HepG2 (cell line): Measurements from ENCODE around the gene C11orf86. TPM values are rescaled to one million over a fixed set of nuclear protein-coding genes. Genes with fewer than 3 reads are reported as not detected.

ENCODE experiments used
- ATAC-seq: fragments of 200-7000 bp; cut with Tn5 transposase; 3 replicates; pipeline ENCODE4 v1.9.1; 2020; ENCODE audit warnings: mild to moderate bottlenecking, moderate library complexity
- BruUV-seq: library from RNA; stranded (reverse); fragments of 400-500 nt; replicated peaks from 2 replicates; lab custom pipeline; 2021; lab: Mats Ljungman, UMichigan
- CTCF ChIA-PET: fragments of 300-600 bp; formaldehyde crosslinking; extraction: SDS; loops from one replicate; lab custom pipeline; 2021; ENCODE audit warnings: low total read pairs, inconsistent platforms, low intra/inter-chr PET ratio; lab: Yijun Ruan, JAX
- POLR2A ChIA-PET: fragments of 350-600 bp; sonication (Branson Sonifier 250); formaldehyde crosslinking; loops from one replicate; lab custom pipeline; 2020; ENCODE audit warnings: antibody characterized with exemption, inconsistent platforms; lab: Yijun Ruan, JAX
- DNase-seq: peaks from one replicate; pipeline ENCODE4 v3.0.0-alpha.2; 2015; ENCODE audit warnings: low spot score
- FAIRE-seq: peaks from 3 replicates; lab custom pipeline; 2011; peaks lifted over from hg19 to GRCh38; lab: Jason Lieb, UNC
- H2AFZ ChIP-seq: one replicate; pipeline ENCODE4 v1.6.1; 2011; ENCODE audit warnings: low read length, inconsistent platforms
- H3K27ac ChIP-seq: fragments of 300-600 bp; 3 replicates; pipeline ENCODE4 v1.8.0; 2011; ENCODE audit warnings: mixed run types, mild to moderate bottlenecking, mixed read lengths, low read length, inconsistent platforms; ENCODE audit not compliant: insufficient read depth; ENCODE audit errors: extremely low read length
- H3K27me3 ChIP-seq, 2 experiments: fragments of 200-600 bp in 1 of 2; 2 replicates in 1 of 2; 3 replicates in 1 of 2; pipeline versions ENCODE4 v1.6.0 to v1.8.0; 2011; ENCODE audit warnings: low read length in 2 of 2, mild to moderate bottlenecking in 2 of 2, moderate library complexity in 2 of 2, inconsistent platforms in 1 of 2; ENCODE audit not compliant: insufficient read depth in 2 of 2, control insufficient read depth in 1 of 2
- H3K36me3 ChIP-seq, 2 experiments: fragments of 200-600 bp in 1 of 2; replicated peaks in 1 of 2; 2 replicates in 1 of 2; 3 replicates in 1 of 2; pipeline versions ENCODE4 v1.5.1 to v1.8.0; 2011; ENCODE audit warnings: low read length in 2 of 2, inconsistent platforms in 1 of 2; ENCODE audit not compliant: insufficient read depth in 2 of 2, control insufficient read depth in 1 of 2
- H3K4me1 ChIP-seq: 2 replicates; pipeline ENCODE4 v1.5.1; 2012; ENCODE audit warnings: low read length, inconsistent platforms; ENCODE audit not compliant: insufficient read depth
- H3K4me2 ChIP-seq: 2 replicates; pipeline ENCODE4 v1.6.0; 2011; ENCODE audit warnings: low read depth, low read length, inconsistent platforms
- H3K4me3 ChIP-seq, 3 experiments: fragments of 200-600 bp in 1 of 3; sonication (generic), shearing (Covaris generic) in 1 of 3; replicated peaks in 1 of 3; 2 replicates each; pipeline ENCODE4 v1.5.1; 2011 to 2016; ENCODE audit warnings: low read length in 3 of 3, inconsistent platforms in 2 of 3, low read depth in 2 of 3, mild to moderate bottlenecking in 2 of 3, control low read depth in 1 of 3, mixed read lengths in 1 of 3; ENCODE audit not compliant: insufficient read depth in 1 of 3
- H3K79me2 ChIP-seq: one replicate; pipeline ENCODE4 v1.6.1; 2011; ENCODE audit warnings: low read length, inconsistent platforms; ENCODE audit not compliant: insufficient read depth
- H3K9ac ChIP-seq: 2 replicates; pipeline ENCODE4 v1.6.0; 2011; ENCODE audit warnings: mild to moderate bottlenecking, low read depth, low read length, inconsistent platforms; ENCODE audit not compliant: insufficient read depth
- H3K9me3 ChIP-seq: 2 replicates; pipeline ENCODE4 v1.5.1; 2012; ENCODE audit warnings: mild to moderate bottlenecking, low read length
- H4K20me1 ChIP-seq: 2 replicates; pipeline ENCODE4 v1.6.0; 2011; ENCODE audit warnings: inconsistent platforms, mild to moderate bottlenecking, low read length, moderate library complexity; ENCODE audit not compliant: insufficient read depth
- FOSL2 ChIP-seq: sonication (generic); formaldehyde crosslinking; IDR thresholded peaks from 2 replicates; pipeline ENCODE4 v1.4.0; 2020; ENCODE audit warnings: missing genetic modification reagents
- GABPB1 ChIP-seq: IDR thresholded peaks from 2 replicates; pipeline ENCODE4 v1.6.1; 2016; ENCODE audit warnings: mild to moderate bottlenecking, missing genetic modification reagents, moderate library complexity, missing compliant biosample characterization
- HMG20B ChIP-seq: conservative IDR thresholded peaks from 2 replicates; pipeline ENCODE4 v1.6.1; 2016; ENCODE audit warnings: missing genetic modification reagents, missing compliant biosample characterization
- NR2C2 ChIP-seq: sonication (generic); formaldehyde crosslinking; IDR thresholded peaks from 2 replicates; pipeline ENCODE4 v1.4.0; 2020; ENCODE audit warnings: missing genetic modification reagents, mild to moderate bottlenecking, moderate library complexity, borderline replicate concordance
- NR2F6 ChIP-seq, 2 experiments: IDR thresholded peaks; 2 replicates each; pipeline ENCODE4 v1.6.1; 2016; ENCODE audit warnings: antibody characterized with exemption in 1 of 2, mild to moderate bottlenecking in 1 of 2
- PPARG ChIP-seq: conservative IDR thresholded peaks from 2 replicates; pipeline ENCODE4 v1.6.1; 2016; ENCODE audit warnings: missing biosample characterization, missing genetic modification reagents
- WGBS: methylation state at CpG from one replicate; pipeline ENCODE4 v1.1.6; 2017; ENCODE audit warnings: low lambda C conversion rate; 5-methylcytosine and 5-hydroxymethylcytosine counted together
- in situ Hi-C: cut with HindIII; loops from 2 replicates; pipeline ENCODE4 v1.10.0; 2017; ENCODE audit warnings: low pct_unique_long_range_greater_than_20kb; ENCODE audit not compliant: extremely low pct_ligation_motif_present
- intact Hi-C: fragments of 100-400 bp; cut with micrococcal nuclease; formaldehyde crosslinking; loops from one replicate; pipeline ENCODE4 v1.10.0; 2022; ENCODE audit not compliant: unreplicated experiment
- polyA plus RNA-seq, 8 experiments: library from polyadenylated mRNA; depleted of rRNA in 3 of 8; stranded (reverse) in 7 of 8; unstranded in 1 of 8; fragments of >200 nt; fragmentation: Illumina TruSeq in 4 of 8; extraction: Trizol in 4 of 8; gene quantifications; 2 replicates each; pipeline versions ENCODE4 v1.2.1 to v1.2.3, GENCODE V29; 2011 to 2016; ENCODE audit warnings: low read depth in 4 of 8, missing spikeins in 1 of 8, mixed read lengths in 1 of 8; ENCODE audit not compliant: insufficient read depth in 1 of 8
- total RNA-seq, 5 experiments: library from RNA; depleted of rRNA; stranded (reverse); fragments of >200 nt; fragmentation: Illumina TruSeq; extraction: Trizol; gene quantifications; 2 replicates each; pipeline ENCODE4 v1.2.3, GENCODE V29; 2016; ENCODE audit warnings: low read depth in 1 of 5

The C11orf86 gene
- total and polyA plus RNA-seq, 2 of the 13 experiments (the other 11 are each of a cell fraction or from before 2014, with no cell fraction given), result 0.11 to 0.18 TPM

DNA sequence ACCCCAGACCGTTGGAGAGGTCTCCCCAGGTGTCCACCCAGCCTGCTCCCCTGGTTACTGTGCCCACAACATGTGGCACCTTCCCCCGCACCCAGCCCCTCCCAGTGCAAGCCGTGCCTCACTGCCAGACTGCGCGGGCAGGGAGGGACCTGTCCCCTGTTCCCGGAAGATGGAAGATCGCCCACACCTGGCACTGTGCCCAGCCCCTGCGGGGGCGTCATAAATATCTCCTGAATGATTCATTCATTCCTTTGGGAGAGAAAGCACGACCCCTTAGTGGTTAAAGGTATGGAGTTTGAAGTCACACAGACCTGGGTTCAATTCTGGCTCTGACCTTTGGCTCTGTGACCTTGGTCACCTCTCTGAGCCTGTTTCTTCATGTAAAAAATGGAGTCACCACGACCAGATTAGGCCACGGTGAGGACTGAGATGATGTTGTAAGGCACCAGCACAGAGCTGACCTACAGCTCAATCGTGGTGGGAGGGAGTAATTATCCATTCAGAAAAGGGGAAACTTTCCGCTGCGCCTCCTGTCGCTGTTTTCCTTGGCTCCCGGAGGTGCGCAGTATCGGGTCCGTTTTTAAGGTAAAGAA is 47.3 kb downstream of the C11orf86 start:
- Histone ChIP-seq H3K4me2 (peak overlapping the region; percentile 67), H3K9ac (no peak overlapping the region), H3K4me3 (peak overlapping the region; percentile 40 to 67 (median 45); a peak in 5 of 6 replicates), H3K36me3 (no peaks in the 10 kb centered on the region), H3K79me2 (no peaks in the 10 kb centered on the region), H3K4me1 (peaks cover 18% of the 10 kb centered on the region), H3K27me3 (peaks cover 12 to 38% of the 10 kb centered on the region in 2 experiments; a peak in 4 of 5 replicates), H4K20me1 (0 out of 2 replicates have a peak, but pooled peaks cover 4% of the 10 kb centered on the region), H3K27ac (no peak overlapping the region), H3K9me3 (no peaks in the 10 kb centered on the region), H2AFZ (no peak overlapping the region)
- no peak; the same call in 1 of the 3 replicates for ATAC-seq
- no peak for FAIRE-seq
- BruUV-seq, result no TSS peak
- no peak for DNase-seq
- CTCF ChIA-PET, result no interaction called here
- POLR2A ChIA-PET, result interaction anchor here (2.0 kb wide), 1 partner anchor 180 kb away, joined by 4 read pairs; no protein-coding TSS in a partner anchor
- in situ Hi-C loops (no loop called here), intact Hi-C loops (loop anchor here (1.0 kb wide), 1 partner anchor 25 kb away; no protein-coding TSS in a partner anchor)
- 15% methylated on average over 11 of the region's 20 CpGs for WGBS
- 0 out of 2 replicates have a peak, but pooled peaks have one; percentile 4 for TF ChIP-seq GABPB1
- 0 out of 2 replicates have a peak, but pooled peaks have one; percentile 27 for TF ChIP-seq PPARG (CRISPR knock-in tag)
- peak; percentile 39; the same call in 1 of the 2 replicates for TF ChIP-seq NR2C2 (CRISPR knock-in tag)
- TF ChIP-seq HMG20B (CRISPR knock-in tag), result no peak
- peak; percentile 64 for TF ChIP-seq FOSL2 (CRISPR knock-in tag)
- peak; percentile 47; the same call in 1 of the 2 replicates for TF ChIP-seq NR2F6 (IDR thresholded peaks at IDR 0.05)
- 0 out of 2 replicates have a peak, but pooled peaks have one; percentile 48 for TF ChIP-seq NR2F6 (CRISPR knock-in tag; IDR thresholded peaks at IDR 0.05)
